ENCODE results near the gene GRN. TPM values are rescaled to one million over a fixed set of nuclear protein-coding genes. Genes with fewer than 3 reads are reported as not detected.

The GRN gene
- total RNA-seq, 1 experiment from 2014 or later, result 127 TPM

GRCh38 chr17:44312396-44313104, 32.6 kb upstream of the GRN start:
- H2BK120ac ChIP-seq (ENCODE audit: low read depth, low read length, poor library complexity, severe bottlenecking), result no peak overlapping the region
- Mint-ChIP-seq H3K27ac (no peak overlapping the region; a peak in 1 of 7 replicates), H3K4me3 (peak overlapping the region in 1 of 2 experiments; percentile 46; a peak in 2 of 5 replicates), H3K27me3 (ENCODE audit: low read depth) (peaks cover 43% of the 10 kb centered on the region), H3K4me1 (peaks cover 35 to 49% of the 10 kb centered on the region in 2 experiments), H3K9me3 (no peaks in the 10 kb centered on the region), H3K36me3 (ENCODE audit: insufficient read depth in 1 of 3, low read depth in 3 of 3) (peaks cover 0 to 3% (median 0%) of the 10 kb centered on the region in 3 experiments; a peak in 1 of 7 replicates)
- peaks cover 2% of the 10 kb centered on the region for H4K20me1 ChIP-seq (ENCODE audit: control insufficient read depth, insufficient read depth, insufficient read length)
- no peaks in the 10 kb centered on the region for H3K79me1 ChIP-seq (ENCODE audit: insufficient read depth, low read depth, low read length, poor library complexity, severe bottlenecking)
- no peak overlapping the region for H3K9ac ChIP-seq (ENCODE audit: extremely low read depth, insufficient read length, low read length)
- no peak overlapping the region for H3K23ac ChIP-seq (ENCODE audit: insufficient read length, low read depth, low read length)
- H3T11ph ChIP-seq (ENCODE audit: low read length), result no peak overlapping the region
- H3K23me2 ChIP-seq (ENCODE audit: insufficient read length, low read depth, low read length, poor library complexity, severe bottlenecking), result peaks cover 26% of the 10 kb centered on the region
- no peak for DNase-seq
- no peaks in the 10 kb centered on the region for H3K9me3 ChIP-seq (ENCODE audit: control insufficient read depth, low read depth, low read length)
- no peak overlapping the region; the same call in 1 of the 2 replicates for H2BK15ac ChIP-seq (ENCODE audit: low read depth, low read length)
- no peak overlapping the region for H3K4ac ChIP-seq (ENCODE audit: low read depth, low read length)
- H3K18ac ChIP-seq (ENCODE audit: insufficient read length, low read depth, low read length), result no peak overlapping the region
- no peak overlapping the region for H3K4me2 ChIP-seq (ENCODE audit: insufficient read depth, insufficient read length, low read length)
- H2AFZ ChIP-seq (ENCODE audit: low read length), result no peak overlapping the region
- no peak overlapping the region for H2BK5ac ChIP-seq (ENCODE audit: insufficient read length, low read length)
- H2BK12ac ChIP-seq (ENCODE audit: insufficient read length, low read depth, low read length), result no peak overlapping the region
- no peak overlapping the region for H2AK5ac ChIP-seq (ENCODE audit: insufficient read length, low read length)
- WGBS (ENCODE audit: extremely low coverage, insufficient read length, low lambda C conversion rate), result no CpG with 5 or more reads among the region's 17 CpGs
- H3K14ac ChIP-seq (ENCODE audit: insufficient read depth, low read length), result no peak overlapping the region
- H4K5ac ChIP-seq (ENCODE audit: insufficient read length, low read depth, low read length), result no peak overlapping the region
- H3K4me1 ChIP-seq (ENCODE audit: insufficient read depth, low read length), result peaks cover 4% of the 10 kb centered on the region; the same call in 1 of the 2 replicates
- H4K8ac ChIP-seq (replicated peaks; ENCODE audit: insufficient read length, low read depth, low read length), result no peak overlapping the region
- no peak overlapping the region for H2BK20ac ChIP-seq (ENCODE audit: low read depth, low read length, poor library complexity, severe bottlenecking)
- H3K27me3 ChIP-seq (ENCODE audit: insufficient read depth, low read length), result peaks cover 8% of the 10 kb centered on the region; the same call in 1 of the 2 replicates
- no peak overlapping the region for H3K27ac ChIP-seq (ENCODE audit: insufficient read length, low read depth, low read length)
- no peak overlapping the region for H4K91ac ChIP-seq (ENCODE audit: insufficient read length, low read depth, low read length)
- no peaks in the 10 kb centered on the region for H3K79me2 ChIP-seq (ENCODE audit: insufficient read depth, low read length)
- H3K56ac ChIP-seq (ENCODE audit: insufficient read length, low read depth, low read length), result no peak overlapping the region
- TF ChIP-seq CTCF (conservative IDR thresholded peaks at IDR 0.05), result no peak

All from H9 (cell line).